ENCODE measurements around the gene SERPINC1. TPM values are rescaled to one million over a fixed set of nuclear protein-coding genes. Genes with fewer than 3 reads are reported as not detected.
A peak's percentile ranks its signal among the peaks of the same experiment; 100 is the strongest.
"Not testable (repeated sequence)": the region's sequence is repeated elsewhere in the genome, so short reads cannot be mapped to it uniquely, and the experiment has no call there.

Gene SERPINC1
- total RNA-seq = under 1 TPM; 0.34 to 0.96 (median 0.52) TPM

DNA sequence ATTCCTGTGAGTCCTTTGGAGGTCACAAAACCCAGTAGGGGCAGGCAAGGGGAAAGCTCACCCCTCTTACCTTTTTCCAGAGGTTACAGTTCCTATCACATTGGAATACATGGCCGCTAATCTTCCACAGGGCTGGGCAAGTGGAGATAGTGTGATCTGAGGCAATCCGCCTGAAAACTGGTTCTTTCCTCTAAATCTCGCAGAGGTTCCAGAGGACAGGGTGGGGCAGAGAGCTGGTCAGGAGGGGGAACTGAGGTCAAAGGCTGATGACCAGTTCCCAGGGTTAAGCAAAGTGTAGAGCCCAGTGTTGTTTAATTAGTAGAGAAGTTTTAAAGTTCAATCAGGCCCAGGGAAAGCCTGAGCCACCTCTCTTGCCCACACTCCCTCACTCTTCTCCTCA, at the start of gene SERPINC1:
Gene SERPINC1 (minus strand): TSS at position 179 of the 400 bp plus-strand sequence. CDS start 68 bp downstream, at position 111.
- DNase-seq (no peak), ATAC-seq (no peak)
- H3K4me3 Mint-ChIP-seq = no peak within 1 kb of the TSS
- no peaks in the 10 kb centered on the region for H3K9me3 Mint-ChIP-seq
- H3K27me3 Mint-ChIP-seq (ENCODE audit: low read depth) = no peaks in the 10 kb centered on the region
- H3K4me1 Mint-ChIP-seq (ENCODE audit: low read depth) = no peaks in the 10 kb centered on the region
- no peaks in the 10 kb centered on the region for H3K36me3 Mint-ChIP-seq (ENCODE audit: insufficient read depth)

DNA sequence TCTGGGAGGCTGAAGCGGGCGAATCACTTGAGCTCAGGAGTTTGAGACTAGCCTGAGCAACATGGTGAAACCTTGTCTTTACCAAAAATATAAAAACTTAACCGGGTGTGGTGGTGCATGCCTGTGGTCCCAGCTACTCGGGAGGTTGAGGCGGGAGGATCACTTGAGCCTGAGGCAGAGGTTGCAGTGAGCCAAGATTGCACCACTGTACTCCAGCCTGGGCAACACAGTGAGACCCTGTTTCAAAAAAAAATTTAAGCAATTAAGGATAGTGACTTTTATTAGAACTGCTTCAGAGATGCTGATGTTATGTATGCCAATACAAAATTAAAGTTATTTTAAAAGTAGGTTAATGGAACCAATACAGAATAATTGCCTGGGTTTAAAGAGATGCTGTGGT, 48.8 kb upstream of the SERPINC1 start:
- H3K36me3 Mint-ChIP-seq (ENCODE audit: insufficient read depth) = peaks cover 30% of the 10 kb centered on the region
- H3K4me1 Mint-ChIP-seq (ENCODE audit: low read depth); H3K27me3 Mint-ChIP-seq (ENCODE audit: low read depth); H3K4me3 Mint-ChIP-seq; DNase-seq; H3K9me3 Mint-ChIP-seq; ATAC-seq: not testable (repeated sequence)

GRCh38 chr1:173963477-173963876, 46.4 kb upstream of the SERPINC1 start:
- no peak for ATAC-seq
- Mint-ChIP-seq H3K27me3 (ENCODE audit: low read depth) (no peaks in the 10 kb centered on the region), H3K9me3 (no peaks in the 10 kb centered on the region), H3K4me3 (no peak overlapping the region), H3K36me3 (ENCODE audit: insufficient read depth) (peaks cover 31% of the 10 kb centered on the region), H3K4me1 (ENCODE audit: low read depth) (no peaks in the 10 kb centered on the region)
- no peak for DNase-seq

DNA sequence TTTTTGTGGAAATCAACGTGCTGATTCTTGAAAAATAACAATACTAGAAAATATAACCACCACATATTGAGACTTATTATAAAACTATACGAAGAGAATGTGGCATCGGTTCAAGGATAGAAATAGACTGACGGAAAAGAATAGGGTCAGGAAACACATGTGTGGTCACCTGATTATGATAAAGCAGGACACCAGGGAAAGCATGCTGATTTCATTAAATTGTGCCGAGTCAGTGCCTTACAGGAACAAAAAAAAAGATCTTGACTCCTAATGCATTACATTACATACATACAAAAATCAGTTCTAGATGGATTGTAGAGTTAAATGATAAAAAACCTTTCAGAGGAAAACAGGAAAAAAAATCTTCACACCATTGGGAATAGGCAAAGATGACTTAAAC, 43.5 kb upstream of the SERPINC1 start:
- Mint-ChIP-seq H3K4me1 (ENCODE audit: low read depth) (no peaks in the 10 kb centered on the region), H3K4me3 (no peak overlapping the region), H3K27me3 (ENCODE audit: low read depth) (no peaks in the 10 kb centered on the region), H3K9me3 (no peaks in the 10 kb centered on the region), H3K36me3 (ENCODE audit: insufficient read depth) (peaks cover 31% of the 10 kb centered on the region)
- ATAC-seq = no peak
- DNase-seq = no peak

DNA sequence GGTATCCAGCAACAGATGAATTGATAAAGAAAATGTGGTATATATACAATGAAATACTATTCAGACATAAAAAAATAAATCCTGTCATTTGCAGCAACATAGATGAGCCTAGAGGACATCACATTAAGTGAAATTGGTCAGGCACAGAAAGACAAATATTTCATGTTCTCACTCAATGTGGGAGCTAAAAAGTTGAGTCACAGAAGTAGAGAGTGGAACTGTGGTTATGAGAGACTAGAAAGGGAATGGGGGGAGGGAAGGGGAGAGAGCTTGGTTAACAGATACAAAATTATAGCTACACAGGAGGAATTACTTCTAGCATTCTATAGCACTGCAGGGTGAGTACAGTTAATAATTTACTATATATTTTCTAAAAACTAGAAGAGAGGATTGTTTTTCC, 37.1 kb upstream of the SERPINC1 start:
- Mint-ChIP-seq H3K9me3 (no peaks in the 10 kb centered on the region), H3K27me3 (ENCODE audit: low read depth) (no peaks in the 10 kb centered on the region), H3K36me3 (ENCODE audit: insufficient read depth) (peaks cover 16% of the 10 kb centered on the region), H3K4me1 (ENCODE audit: low read depth) (peaks cover 11% of the 10 kb centered on the region), H3K4me3 (no peak overlapping the region)
- ATAC-seq (peak in 1 of 2 donors; percentile 43), DNase-seq (no peak)

GRCh38 chr1:173948594-173948993, 31.5 kb upstream of the SERPINC1 start:
- H3K9me3 Mint-ChIP-seq = no peaks in the 10 kb centered on the region
- ATAC-seq (no peak), DNase-seq (no peak)
- H3K27me3 Mint-ChIP-seq (ENCODE audit: low read depth) = no peaks in the 10 kb centered on the region
- H3K4me3 Mint-ChIP-seq = no peak overlapping the region
- peaks cover 31% of the 10 kb centered on the region for H3K36me3 Mint-ChIP-seq (ENCODE audit: insufficient read depth)
- H3K4me1 Mint-ChIP-seq (ENCODE audit: low read depth) = peaks cover 8% of the 10 kb centered on the region

DNA sequence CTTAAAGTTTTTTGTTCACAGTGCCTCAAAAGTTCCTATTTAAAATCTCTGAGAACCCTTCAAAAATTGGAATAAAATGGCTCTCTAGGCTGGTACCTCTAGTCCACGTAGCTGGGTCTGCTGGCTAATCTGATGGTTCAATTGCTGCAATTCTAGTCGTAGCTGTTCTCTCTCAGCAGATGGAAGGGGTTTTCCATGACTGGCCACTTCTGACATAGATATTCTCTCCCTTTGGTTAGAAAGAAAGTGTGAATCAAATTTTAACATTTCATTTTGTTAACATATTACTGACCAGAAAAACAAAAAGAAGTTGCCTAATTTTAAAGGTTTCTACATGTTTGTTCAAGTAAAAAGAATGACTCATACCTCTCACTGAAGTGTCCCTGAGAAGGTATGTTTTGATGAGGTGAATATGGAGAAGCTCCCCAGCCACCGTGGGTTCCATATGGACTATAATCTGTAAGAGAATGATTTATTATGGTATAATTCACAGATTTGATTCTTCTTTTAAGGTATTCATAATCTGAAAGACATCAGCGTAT, 29.3 kb upstream of the SERPINC1 start:
- Mint-ChIP-seq H3K27me3 (ENCODE audit: low read depth) (no peaks in the 10 kb centered on the region), H3K36me3 (ENCODE audit: insufficient read depth) (peaks cover 37% of the 10 kb centered on the region), H3K4me3 (no peak overlapping the region), H3K4me1 (ENCODE audit: low read depth) (no peaks in the 10 kb centered on the region), H3K9me3 (no peaks in the 10 kb centered on the region)
- DNase-seq = no peak
- ATAC-seq = no peak

DNA sequence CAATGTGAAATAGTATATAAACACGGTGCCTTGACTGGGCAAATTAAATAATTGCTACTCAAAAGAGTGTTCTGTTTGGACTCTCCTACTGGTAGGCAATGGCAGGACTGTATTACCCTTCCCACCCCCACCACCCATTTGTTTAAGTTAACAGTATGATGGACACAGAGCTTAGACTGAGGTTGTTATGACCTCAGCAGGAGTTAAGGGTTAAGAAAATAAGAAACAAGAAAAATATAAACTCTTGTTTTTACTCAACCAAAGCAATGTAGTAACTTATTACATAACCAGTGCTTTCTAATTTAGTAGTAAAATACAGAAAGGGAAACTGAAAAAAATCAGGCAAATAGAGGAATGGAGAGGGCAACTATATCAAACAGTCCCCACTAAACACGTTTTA, 19.9 kb upstream of the SERPINC1 start:
- Mint-ChIP-seq H3K9me3 (no peaks in the 10 kb centered on the region), H3K36me3 (ENCODE audit: insufficient read depth) (peaks cover 17% of the 10 kb centered on the region), H3K27me3 (ENCODE audit: low read depth) (no peaks in the 10 kb centered on the region), H3K4me3 (no peak overlapping the region), H3K4me1 (ENCODE audit: low read depth) (no peaks in the 10 kb centered on the region)
- ATAC-seq (no peak), DNase-seq (no peak)

- Mint-ChIP-seq H3K27me3 (ENCODE audit: low read depth) (no peaks in the 10 kb centered on the region), H3K4me3 (no peak overlapping the region), H3K4me1 (ENCODE audit: low read depth) (no peaks in the 10 kb centered on the region), H3K9me3 (no peaks in the 10 kb centered on the region), H3K36me3 (ENCODE audit: insufficient read depth) (peaks cover 14% of the 10 kb centered on the region)
- DNase-seq (no peak), ATAC-seq (no peak)
These were observed 17.3 kb upstream of the SERPINC1 start for GRCh38 chr1:173934440-173934839.

DNA sequence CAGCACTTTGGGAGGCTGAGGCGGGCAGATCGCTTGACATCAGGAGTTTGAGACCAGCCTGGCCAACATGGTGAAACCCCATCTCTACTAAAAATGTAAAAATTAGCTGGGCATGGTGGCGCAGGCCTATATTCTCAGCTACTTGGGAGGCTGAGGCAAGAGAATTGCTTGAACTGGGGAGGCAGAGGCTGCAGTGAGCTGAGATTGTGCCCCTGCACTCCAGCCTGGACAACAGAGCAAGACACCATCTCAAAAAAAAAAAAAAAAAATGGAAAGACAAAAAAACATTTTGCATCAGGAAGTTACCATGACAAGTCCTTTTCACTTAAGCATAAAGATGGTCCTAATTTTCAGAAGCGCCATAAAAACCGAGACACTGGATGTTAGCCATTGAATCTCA, 13.4 kb upstream of the SERPINC1 start:
- H3K27me3 Mint-ChIP-seq (ENCODE audit: low read depth); H3K4me3 Mint-ChIP-seq; H3K36me3 Mint-ChIP-seq (ENCODE audit: insufficient read depth); DNase-seq; H3K9me3 Mint-ChIP-seq; ATAC-seq; H3K4me1 Mint-ChIP-seq (ENCODE audit: low read depth): not testable (repeated sequence)

- Mint-ChIP-seq H3K9me3 (no peaks in the 10 kb centered on the region), H3K4me3 (no peak overlapping the region), H3K36me3 (ENCODE audit: insufficient read depth) (no peaks in the 10 kb centered on the region), H3K27me3 (ENCODE audit: low read depth) (no peaks in the 10 kb centered on the region), H3K4me1 (ENCODE audit: low read depth) (no peaks in the 10 kb centered on the region)
- DNase-seq (no peak), ATAC-seq (no peak)
These were observed 8.4 kb upstream of the SERPINC1 start for GRCh38 chr1:173925306-173926242.

- DNase-seq (no peak), ATAC-seq (no peak)
- Mint-ChIP-seq H3K27me3 (ENCODE audit: low read depth) (no peaks in the 10 kb centered on the region), H3K36me3 (ENCODE audit: insufficient read depth) (no peaks in the 10 kb centered on the region), H3K4me3 (no peak overlapping the region), H3K4me1 (ENCODE audit: low read depth) (no peaks in the 10 kb centered on the region), H3K9me3 (no peaks in the 10 kb centered on the region)
These were observed 3.7 kb upstream of the SERPINC1 start for GRCh38 chr1:173920861-173921260.

DNA sequence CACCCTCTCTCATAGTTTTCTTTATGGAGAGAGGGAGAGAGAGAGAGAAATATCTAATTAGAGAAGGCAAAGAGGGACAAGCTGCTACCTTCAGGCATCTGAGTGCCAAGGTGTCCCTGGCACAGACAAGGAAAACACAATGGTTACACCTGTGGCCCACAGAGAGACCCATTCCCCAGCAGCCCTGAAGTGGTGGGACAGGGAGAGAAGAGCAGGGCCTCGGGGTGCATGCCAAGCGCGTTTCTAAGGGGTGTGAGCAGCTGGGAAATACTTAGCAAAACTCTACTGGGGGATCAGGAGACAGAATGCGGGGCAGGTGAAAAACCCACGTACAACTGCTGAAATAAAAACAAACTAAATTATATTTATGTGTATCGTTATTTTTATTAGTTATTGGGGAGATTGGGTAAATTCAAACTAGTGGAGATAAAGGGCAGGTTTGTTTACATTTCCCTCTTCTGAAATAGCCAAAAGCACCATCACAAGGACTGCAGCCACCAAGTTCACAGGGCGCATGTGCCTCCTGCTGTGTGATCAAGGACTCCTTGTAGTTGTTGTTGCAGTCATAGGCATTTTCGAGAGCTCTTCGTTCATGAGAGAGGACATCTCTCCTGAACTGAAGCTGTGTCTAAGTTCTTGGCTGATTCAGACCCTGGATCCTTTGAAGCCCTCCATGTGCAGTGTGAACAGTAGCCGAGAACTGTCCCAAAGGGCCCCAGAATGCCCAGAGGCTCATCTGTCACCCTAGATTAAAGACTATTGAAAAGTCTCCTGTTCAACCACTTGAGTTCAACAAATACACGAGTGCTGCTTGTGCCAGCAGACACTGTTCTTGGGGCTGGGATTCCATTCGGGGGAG, 737 bp upstream of the SERPINC1 start:
- Mint-ChIP-seq H3K27me3 (ENCODE audit: low read depth) (no peaks in the 10 kb centered on the region), H3K36me3 (ENCODE audit: insufficient read depth) (no peaks in the 10 kb centered on the region), H3K9me3 (no peaks in the 10 kb centered on the region), H3K4me1 (ENCODE audit: low read depth) (no peaks in the 10 kb centered on the region), H3K4me3 (no peak overlapping the region)
- DNase-seq = no peak
- no peak for ATAC-seq

DNA sequence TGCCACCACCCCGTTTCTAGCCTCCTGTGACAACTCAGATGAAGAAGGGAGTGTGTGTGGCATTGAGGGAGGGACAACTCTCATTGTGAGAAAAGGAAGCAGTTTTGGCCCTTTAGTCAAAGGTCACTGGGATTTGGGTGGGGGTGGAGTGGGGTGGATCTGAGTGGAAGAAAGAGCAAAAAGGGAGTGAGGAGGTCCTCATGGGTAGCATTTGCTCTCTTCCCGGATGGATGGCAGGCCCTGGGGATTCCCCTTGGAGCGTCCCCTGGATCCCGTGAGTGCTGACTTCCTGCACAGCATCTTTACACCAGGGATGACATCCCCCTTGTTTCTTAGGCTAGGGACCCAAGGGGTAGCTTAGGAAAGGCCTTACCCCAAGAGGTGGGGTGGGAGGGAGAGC, 460 bp downstream of the SERPINC1 start:
- Mint-ChIP-seq H3K27me3 (ENCODE audit: low read depth) (no peaks in the 10 kb centered on the region), H3K9me3 (no peaks in the 10 kb centered on the region), H3K4me3 (no peak overlapping the region), H3K4me1 (ENCODE audit: low read depth) (no peaks in the 10 kb centered on the region), H3K36me3 (ENCODE audit: insufficient read depth) (no peaks in the 10 kb centered on the region)
- ATAC-seq (no peak), DNase-seq (no peak)

Measured in activated T-cell treated with anti-CD3 and anti-CD28 coated beads, Interleukin-2, amount 50 U/mL, for 4 hours (primary cell).